A549 (cell line): ENCODE data around the gene FCHSD1.

ENCODE experiments used
- BHLHE40 ChIP-seq: IDR thresholded peaks from 2 replicates; pipeline ENCODE4 v1.6.1; 2012; ENCODE audit warnings: low read depth, low read length, inconsistent platforms
- CTCF ChIP-seq: fragments of >200 bp; sonication (Bioruptor Twin); formaldehyde crosslinking; IDR thresholded peaks from 3 replicates; pipeline ENCODE4 v1.5.1; 2016
- POLR2A ChIP-seq: IDR thresholded peaks from 2 replicates; pipeline ENCODE4 v1.6.1; 2012; ENCODE audit warnings: mild to moderate bottlenecking, low read length
- POLR2AphosphoS2 ChIP-seq: conservative IDR thresholded peaks from 2 replicates; pipeline ENCODE4 v1.6.1; 2012; ENCODE audit warnings: low read length, improper control_type of control experiment, inconsistent platforms
- REST ChIP-seq: fragments of 200-600 bp; sonication (generic); IDR thresholded peaks from 2 replicates; pipeline ENCODE4 v1.6.1; 2016; ENCODE audit warnings: antibody characterized with exemption, mild to moderate bottlenecking, moderate library complexity
- RFX5 ChIP-seq: fragments of 450-650 bp; IDR thresholded peaks from 2 replicates; pipeline ENCODE4 v1.7.1; 2014; ENCODE audit warnings: antibody characterized with exemption, mild to moderate bottlenecking, moderate library complexity

GRCh38 chr5:141664733-141665461, 13.7 kb upstream of the FCHSD1 start:
- TF ChIP-seq POLR2AphosphoS2 (no peak), RFX5 (no peak), POLR2A (no peak), REST (no peak), CTCF (peak; percentile 91), BHLHE40 (no peak)
